Measurements from ENCODE around the gene CDC42BPA. TPM values are rescaled to one million over a fixed set of nuclear protein-coding genes. Genes with fewer than 3 reads are reported as not detected.

CDC42BPA gene
- total and polyA plus RNA-seq, 9 of the 15 experiments (the other 6 are each of a cell fraction or from before 2014, with no cell fraction given), result 8.0 to 77.5 (median 52.1) TPM

GRCh38 chr1:227156520-227156919, 161.8 kb downstream of the CDC42BPA start:
- ChIA-PET CTCF (ENCODE audit: low intra/inter-chr PET ratio) (no interaction called here), POLR2A (no interaction called here)
- H3K9me1 ChIP-seq (ENCODE audit: control insufficient read depth, insufficient read depth, low read length), result no peaks in the 10 kb centered on the region
- ATAC-seq (no peak; the same call in 2 of the 3 replicates), FAIRE-seq (no peak), DNase-seq (ENCODE audit: extremely low read depth in 1 of 4, low spot score in 3 of 4) (no peak)
- in situ Hi-C loops (cut with MboI), result no loop called here
- no peak overlapping the region for H2AFZ ChIP-seq (ENCODE audit: low read depth, low read length)
- no peak for TF ChIP-seq ZNF280A (IDR thresholded peaks at IDR 0.05; ENCODE audit: low read depth, partially characterized antibody)
- TF ChIP-seq ZNF696 (CRISPR knock-in tag; conservative IDR thresholded peaks at IDR 0.05), result no peak
- no peak for TF ChIP-seq NCOA6 (IDR thresholded peaks at IDR 0.05)
- no peak for TF ChIP-seq PHB (CRISPR knock-in tag; IDR thresholded peaks at IDR 0.05)
- TF ChIP-seq ZNF584 (CRISPR knock-in tag; IDR thresholded peaks at IDR 0.05; ENCODE audit: low read depth), result no peak
- TF ChIP-seq, protein P1, sequence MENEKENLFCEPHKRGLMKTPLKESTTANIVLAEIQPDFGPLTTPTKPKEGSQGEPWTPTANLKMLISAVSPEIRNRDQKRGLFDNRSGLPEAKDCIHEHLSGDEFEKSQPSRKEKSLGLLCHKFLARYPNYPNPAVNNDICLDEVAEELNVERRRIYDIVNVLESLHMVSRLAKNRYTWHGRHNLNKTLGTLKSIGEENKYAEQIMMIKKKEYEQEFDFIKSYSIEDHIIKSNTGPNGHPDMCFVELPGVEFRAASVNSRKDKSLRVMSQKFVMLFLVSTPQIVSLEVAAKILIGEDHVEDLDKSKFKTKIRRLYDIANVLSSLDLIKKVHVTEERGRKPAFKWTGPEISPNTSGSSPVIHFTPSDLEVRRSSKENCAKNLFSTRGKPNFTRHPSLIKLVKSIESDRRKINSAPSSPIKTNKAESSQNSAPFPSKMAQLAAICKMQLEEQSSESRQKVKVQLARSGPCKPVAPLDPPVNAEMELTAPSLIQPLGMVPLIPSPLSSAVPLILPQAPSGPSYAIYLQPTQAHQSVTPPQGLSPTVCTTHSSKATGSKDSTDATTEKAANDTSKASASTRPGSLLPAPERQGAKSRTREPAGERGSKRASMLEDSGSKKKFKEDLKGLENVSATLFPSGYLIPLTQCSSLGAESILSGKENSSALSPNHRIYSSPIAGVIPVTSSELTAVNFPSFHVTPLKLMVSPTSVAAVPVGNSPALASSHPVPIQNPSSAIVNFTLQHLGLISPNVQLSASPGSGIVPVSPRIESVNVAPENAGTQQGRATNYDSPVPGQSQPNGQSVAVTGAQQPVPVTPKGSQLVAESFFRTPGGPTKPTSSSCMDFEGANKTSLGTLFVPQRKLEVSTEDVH (IDR thresholded peaks at IDR 0.05; ENCODE audit: low read depth, partially characterized antibody), result no peak
- no peak for TF ChIP-seq MCM7 (IDR thresholded peaks at IDR 0.05)
- TF ChIP-seq, protein P2, sequence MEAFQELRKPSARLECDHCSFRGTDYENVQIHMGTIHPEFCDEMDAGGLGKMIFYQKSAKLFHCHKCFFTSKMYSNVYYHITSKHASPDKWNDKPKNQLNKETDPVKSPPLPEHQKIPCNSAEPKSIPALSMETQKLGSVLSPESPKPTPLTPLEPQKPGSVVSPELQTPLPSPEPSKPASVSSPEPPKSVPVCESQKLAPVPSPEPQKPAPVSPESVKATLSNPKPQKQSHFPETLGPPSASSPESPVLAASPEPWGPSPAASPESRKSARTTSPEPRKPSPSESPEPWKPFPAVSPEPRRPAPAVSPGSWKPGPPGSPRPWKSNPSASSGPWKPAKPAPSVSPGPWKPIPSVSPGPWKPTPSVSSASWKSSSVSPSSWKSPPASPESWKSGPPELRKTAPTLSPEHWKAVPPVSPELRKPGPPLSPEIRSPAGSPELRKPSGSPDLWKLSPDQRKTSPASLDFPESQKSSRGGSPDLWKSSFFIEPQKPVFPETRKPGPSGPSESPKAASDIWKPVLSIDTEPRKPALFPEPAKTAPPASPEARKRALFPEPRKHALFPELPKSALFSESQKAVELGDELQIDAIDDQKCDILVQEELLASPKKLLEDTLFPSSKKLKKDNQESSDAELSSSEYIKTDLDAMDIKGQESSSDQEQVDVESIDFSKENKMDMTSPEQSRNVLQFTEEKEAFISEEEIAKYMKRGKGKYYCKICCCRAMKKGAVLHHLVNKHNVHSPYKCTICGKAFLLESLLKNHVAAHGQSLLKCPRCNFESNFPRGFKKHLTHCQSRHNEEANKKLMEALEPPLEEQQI (IDR thresholded peaks at IDR 0.05), result no peak
- no peak for TF ChIP-seq ZKSCAN1 (IDR thresholded peaks at IDR 0.05; ENCODE audit: low read depth, low read length)
- TF ChIP-seq, protein P3, sequence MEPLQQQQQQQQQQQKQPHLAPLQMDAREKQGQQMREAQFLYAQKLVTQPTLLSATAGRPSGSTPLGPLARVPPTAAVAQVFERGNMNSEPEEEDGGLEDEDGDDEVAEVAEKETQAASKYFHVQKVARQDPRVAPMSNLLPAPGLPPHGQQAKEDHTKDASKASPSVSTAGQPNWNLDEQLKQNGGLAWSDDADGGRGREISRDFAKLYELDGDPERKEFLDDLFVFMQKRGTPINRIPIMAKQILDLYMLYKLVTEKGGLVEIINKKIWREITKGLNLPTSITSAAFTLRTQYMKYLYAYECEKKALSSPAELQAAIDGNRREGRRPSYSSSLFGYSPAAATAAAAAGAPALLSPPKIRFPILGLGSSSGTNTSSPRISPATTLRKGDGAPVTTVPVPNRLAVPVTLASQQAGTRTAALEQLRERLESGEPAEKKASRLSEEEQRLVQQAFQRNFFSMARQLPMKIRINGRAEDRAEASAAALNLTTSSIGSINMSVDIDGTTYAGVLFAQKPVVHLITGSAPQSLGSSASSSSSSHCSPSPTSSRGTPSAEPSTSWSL (CRISPR knock-in tag; IDR thresholded peaks at IDR 0.05; ENCODE audit: borderline replicate concordance), result no peak
- no peak for TF ChIP-seq NFYB (IDR thresholded peaks at IDR 0.05; ENCODE audit: extremely low read depth, insufficient read length)
- TF ChIP-seq, protein P4, sequence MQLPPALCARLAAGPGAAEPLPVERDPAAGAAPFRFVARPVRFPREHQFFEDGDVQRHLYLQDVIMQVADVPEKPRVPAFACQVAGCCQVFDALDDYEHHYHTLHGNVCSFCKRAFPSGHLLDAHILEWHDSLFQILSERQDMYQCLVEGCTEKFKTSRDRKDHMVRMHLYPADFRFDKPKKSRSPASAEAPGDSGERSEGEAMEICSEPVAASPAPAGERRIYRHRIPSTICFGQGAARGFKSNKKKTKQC (CRISPR knock-in tag; IDR thresholded peaks at IDR 0.05), result no peak
- no peak for TF ChIP-seq MYBL2 (IDR thresholded peaks at IDR 0.05; ENCODE audit: low read depth)
- TF ChIP-seq MYBL2 (CRISPR knock-in tag; IDR thresholded peaks at IDR 0.05; ENCODE audit: borderline replicate concordance), result no peak
- BruUV-seq (replicated peaks), result no TSS peak
- H3K27me3 ChIP-seq (ENCODE audit: control insufficient read depth in 2 of 2, insufficient read depth in 2 of 2, low read length in 2 of 2), result no peaks in the 10 kb centered on the region
- WGBS (ENCODE audit: insufficient coverage, low coverage, missing lambda C conversion rate), result 89% methylated on average over 3 of the region's 3 CpGs
- H3K9ac ChIP-seq (ENCODE audit: insufficient read depth in 1 of 2, low read depth in 2 of 2, low read length in 2 of 2), result no peak overlapping the region
- peaks cover 31% of the 10 kb centered on the region for H3K79me2 ChIP-seq (ENCODE audit: control insufficient read depth, insufficient read depth, low read length)
- peaks cover 26% of the 10 kb centered on the region for H3K36me3 ChIP-seq (ENCODE audit: control insufficient read depth, insufficient read depth, low read length)
- H3K4me3 ChIP-seq, result no peak overlapping the region
- intact Hi-C loops (cut with micrococcal nuclease), result no loop called here
- H3K27ac ChIP-seq (ENCODE audit: extremely low read depth, low read depth, low read length), result no peak overlapping the region
- H4K20me1 ChIP-seq (replicated peaks; ENCODE audit: control insufficient read depth, insufficient read depth, low read length), result no peaks in the 10 kb centered on the region
- H3K9me3 ChIP-seq (replicated peaks; ENCODE audit: control insufficient read depth, insufficient read depth, low read depth, low read length), result no peaks in the 10 kb centered on the region
- no peaks in the 10 kb centered on the region for H3K4me1 ChIP-seq (replicated peaks in 1 of 2; ENCODE audit: control insufficient read depth in 2 of 2, insufficient read depth in 2 of 2, low read length in 2 of 2)
- no peak overlapping the region for H3K4me2 ChIP-seq (ENCODE audit: insufficient read depth, low read length)
